ENCODE measurements around the gene RBM18. TPM values are rescaled to one million over a fixed set of nuclear protein-coding genes. Genes with fewer than 3 reads are reported as not detected.

Gene RBM18
- total and polyA plus RNA-seq, 3 donors from 2014 or later, result 10.0 to 22.1 (median 11.8) TPM

- Histone ChIP-seq H3K27ac (no peak overlapping the region), H3K4me3 (no peak overlapping the region), H3K36me3 (ENCODE audit: low read depth, missing control alignments) (no peaks in the 10 kb centered on the region), H3K27me3 (no peaks in the 10 kb centered on the region), H3K9me3 (no peaks in the 10 kb centered on the region), H3K4me1 (peaks cover 9% of the 10 kb centered on the region)
- WGBS, 2 donors, result 71 to 84% methylated on average over 1 of the region's 1 CpG
- no peak for DNase-seq
- no peak for TF ChIP-seq CTCF (IDR thresholded peaks at IDR 0.05)
- no peak for TF ChIP-seq POLR2A (IDR thresholded peaks at IDR 0.05)
- intact Hi-C loops (cut with DNase I; ENCODE audit: low total_unique reads), result no loop called here
Measured at GRCh38 chr9:122262073-122262472, 2.6 kb downstream of the RBM18 start.

GRCh38 chr9:122261469-122261881, 3.2 kb downstream of the RBM18 start:
- Histone ChIP-seq H3K36me3 (ENCODE audit: low read depth, missing control alignments) (no peaks in the 10 kb centered on the region), H3K27ac (no peak overlapping the region), H3K4me1 (peaks cover 9% of the 10 kb centered on the region), H3K27me3 (no peaks in the 10 kb centered on the region), H3K4me3 (no peak overlapping the region), H3K9me3 (no peaks in the 10 kb centered on the region)
- TF ChIP-seq CTCF (IDR thresholded peaks at IDR 0.05), result no peak
- no peak for TF ChIP-seq POLR2A (IDR thresholded peaks at IDR 0.05)
- WGBS, 2 donors, result 46 to 50% methylated on average over 1 of the region's 1 CpG
- no peak for DNase-seq
- intact Hi-C loops (cut with DNase I; ENCODE audit: low total_unique reads), result no loop called here

GRCh38 chr9:122258886-122259415, 5.7 kb downstream of the RBM18 start:
- no peak for DNase-seq
- no peak overlapping the region for H3K27ac ChIP-seq
- no peak for TF ChIP-seq POLR2A (IDR thresholded peaks at IDR 0.05)
- no peak for TF ChIP-seq CTCF (IDR thresholded peaks at IDR 0.05)
- intact Hi-C loops (cut with DNase I; ENCODE audit: low total_unique reads), result no loop called here
- H3K27me3 ChIP-seq, result no peaks in the 10 kb centered on the region
- H3K4me1 ChIP-seq, result peaks cover 9% of the 10 kb centered on the region
- H3K9me3 ChIP-seq, result no peaks in the 10 kb centered on the region
- WGBS, 2 donors, result 84 to 88% methylated on average over 2 of the region's 2 CpGs
- no peak overlapping the region for H3K4me3 ChIP-seq
- H3K36me3 ChIP-seq (ENCODE audit: low read depth, missing control alignments), result no peaks in the 10 kb centered on the region

GRCh38 chr9:122256206-122256605, 8.4 kb downstream of the RBM18 start:
- Histone ChIP-seq H3K9me3 (no peaks in the 10 kb centered on the region), H3K36me3 (ENCODE audit: low read depth, missing control alignments) (no peaks in the 10 kb centered on the region), H3K4me1 (no peaks in the 10 kb centered on the region), H3K27me3 (no peaks in the 10 kb centered on the region), H3K4me3 (no peak overlapping the region), H3K27ac (no peak overlapping the region)
- intact Hi-C loops (cut with DNase I; ENCODE audit: low total_unique reads), result no loop called here
- no peak for TF ChIP-seq CTCF (IDR thresholded peaks at IDR 0.05)
- no peak for DNase-seq
- 85 to 91% methylated on average over 5 of the region's 5 CpGs for WGBS, 2 donors

GRCh38 chr9:122254761-122255160, 9.9 kb downstream of the RBM18 start:
- intact Hi-C loops (cut with DNase I; ENCODE audit: low total_unique reads), result no loop called here
- WGBS, 2 donors, result 89 to 95% methylated on average over 3 of the region's 3 CpGs
- no peak for TF ChIP-seq POLR2A (IDR thresholded peaks at IDR 0.05)
- TF ChIP-seq CTCF (IDR thresholded peaks at IDR 0.05), result no peak

More at GRCh38 chr9:122254761-122255160, 9.9 kb downstream of the RBM18 start:
- no peaks in the 10 kb centered on the region for H3K4me1 ChIP-seq
- H3K36me3 ChIP-seq (ENCODE audit: low read depth, missing control alignments), result no peaks in the 10 kb centered on the region
- H3K9me3 ChIP-seq, result no peaks in the 10 kb centered on the region
- H3K27ac ChIP-seq, result no peak overlapping the region
- H3K27me3 ChIP-seq, result no peaks in the 10 kb centered on the region
- no peak for DNase-seq
- H3K4me3 ChIP-seq, result no peak overlapping the region

All from testis (tissue), 3 donors.